Stimulated activated CD8-positive, alpha-beta memory T cell treated with anti-CD3 and anti-CD28 coated beads, Interleukin-7, amount 100 ng/mL, for 1 hour (primary cell): ENCODE data around the gene ACBD3.

Source experiments
- DNase-seq, 2 donors: peaks; one replicate each; pipeline ENCODE4 v3.0.0-alpha.2; 2020; ENCODE audit warnings: low read depth in 2 of 2

The ACBD3 gene

DNA sequence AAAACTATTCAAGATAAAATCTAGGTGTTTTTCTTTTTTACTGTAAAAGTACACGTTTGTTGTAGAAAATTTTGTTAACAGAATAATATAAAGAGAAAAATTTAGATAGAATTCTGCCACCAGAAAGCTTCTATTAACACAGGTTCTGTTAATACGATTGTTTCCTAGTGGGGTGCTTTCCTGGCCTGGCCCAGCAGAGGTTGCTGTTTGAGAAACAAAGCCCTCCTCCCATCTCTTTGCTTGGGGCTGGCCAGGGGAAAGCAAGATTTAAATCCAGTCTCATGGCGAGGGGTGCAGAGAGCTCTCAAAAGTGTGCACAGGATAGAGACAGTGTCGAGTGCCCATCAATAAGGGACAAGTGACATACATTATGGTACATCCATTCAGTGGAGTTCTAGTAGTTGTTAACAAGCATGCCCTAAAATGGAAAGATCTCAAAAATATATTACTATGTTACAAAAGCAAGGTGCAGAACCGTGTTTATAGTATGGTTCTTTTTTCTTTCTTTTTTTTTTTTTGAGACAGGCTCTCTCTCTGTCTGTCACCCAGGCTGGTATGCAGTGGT, 14.6 kb upstream of the ACBD3 start:
- no peak for DNase-seq

DNA sequence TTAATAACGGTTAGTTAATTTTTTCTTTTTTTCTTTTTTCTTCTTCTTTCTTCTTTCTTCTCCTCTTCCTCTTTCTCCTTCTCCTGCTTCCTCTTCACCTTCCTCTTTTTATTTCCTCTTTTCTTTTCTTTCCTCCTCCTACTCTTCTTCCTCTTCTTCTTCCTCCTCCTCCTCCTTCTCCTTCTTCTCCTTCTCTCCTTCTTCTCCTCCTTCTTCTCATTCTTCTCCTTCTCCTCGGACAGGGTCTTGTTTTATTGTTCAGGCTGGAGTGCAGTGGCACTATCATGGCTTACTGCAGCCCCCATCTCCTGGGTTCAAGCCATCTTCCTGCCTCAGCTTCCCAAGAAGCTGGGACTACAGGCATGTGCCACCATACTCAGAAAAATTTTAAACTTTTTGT, 13.4 kb upstream of the ACBD3 start:
- no peak for DNase-seq

DNA sequence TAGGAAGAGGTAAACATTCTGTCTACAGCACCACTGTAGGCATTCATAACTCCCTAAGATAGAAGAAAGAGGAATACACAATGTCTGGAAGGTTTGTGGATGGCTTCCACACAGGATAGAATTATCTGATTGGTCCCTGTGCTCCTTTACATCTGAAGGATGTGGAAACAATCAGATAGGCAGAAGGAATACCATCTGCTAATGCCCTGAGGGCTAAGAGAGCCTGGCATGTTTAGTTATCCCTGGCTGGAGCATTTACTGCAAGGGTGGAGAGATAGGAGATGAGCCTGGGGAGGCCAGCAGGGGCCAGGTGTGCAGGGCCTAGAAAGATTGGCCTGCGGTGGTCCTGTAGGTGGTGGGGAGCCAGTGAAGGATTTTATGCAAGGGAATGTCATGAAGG, 8.6 kb upstream of the ACBD3 start:
- DNase-seq = no peak

DNA sequence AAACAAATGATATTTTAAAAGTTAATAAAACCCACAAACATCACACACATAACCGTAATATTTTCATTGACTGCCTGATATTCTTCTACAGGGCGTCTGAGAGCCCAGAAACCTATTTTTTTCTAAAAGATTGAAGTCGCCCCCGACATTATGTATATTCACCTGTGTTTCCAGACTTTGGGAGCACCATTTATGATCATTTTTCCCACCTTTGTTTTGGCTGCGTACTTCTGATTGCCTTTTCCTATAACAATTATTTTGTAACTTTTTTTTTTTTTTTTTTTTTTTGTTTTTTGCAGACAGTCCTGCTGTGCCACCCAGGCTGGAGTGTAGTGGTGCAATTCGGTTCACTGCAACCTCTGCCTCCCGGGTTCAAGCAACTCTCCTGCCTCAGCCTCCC, 839 bp upstream of the ACBD3 start:
- no peak for DNase-seq

DNA sequence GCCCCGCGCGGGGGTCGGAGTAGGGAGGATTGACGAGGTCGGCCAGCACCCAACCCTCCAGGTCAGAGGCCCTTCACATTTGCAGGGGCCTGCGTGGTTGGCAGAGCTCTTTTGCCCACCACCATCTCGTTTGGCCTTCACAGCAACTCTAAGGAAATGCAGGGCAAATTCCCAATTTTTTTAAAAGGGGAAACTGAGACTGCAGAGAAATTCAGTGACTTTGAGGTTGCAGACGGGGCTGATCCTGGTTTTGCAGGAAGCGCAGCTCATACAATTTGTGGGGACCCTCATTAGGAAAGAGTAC, 430 bp upstream of the ACBD3 start:
- DNase-seq = no peak

DNA sequence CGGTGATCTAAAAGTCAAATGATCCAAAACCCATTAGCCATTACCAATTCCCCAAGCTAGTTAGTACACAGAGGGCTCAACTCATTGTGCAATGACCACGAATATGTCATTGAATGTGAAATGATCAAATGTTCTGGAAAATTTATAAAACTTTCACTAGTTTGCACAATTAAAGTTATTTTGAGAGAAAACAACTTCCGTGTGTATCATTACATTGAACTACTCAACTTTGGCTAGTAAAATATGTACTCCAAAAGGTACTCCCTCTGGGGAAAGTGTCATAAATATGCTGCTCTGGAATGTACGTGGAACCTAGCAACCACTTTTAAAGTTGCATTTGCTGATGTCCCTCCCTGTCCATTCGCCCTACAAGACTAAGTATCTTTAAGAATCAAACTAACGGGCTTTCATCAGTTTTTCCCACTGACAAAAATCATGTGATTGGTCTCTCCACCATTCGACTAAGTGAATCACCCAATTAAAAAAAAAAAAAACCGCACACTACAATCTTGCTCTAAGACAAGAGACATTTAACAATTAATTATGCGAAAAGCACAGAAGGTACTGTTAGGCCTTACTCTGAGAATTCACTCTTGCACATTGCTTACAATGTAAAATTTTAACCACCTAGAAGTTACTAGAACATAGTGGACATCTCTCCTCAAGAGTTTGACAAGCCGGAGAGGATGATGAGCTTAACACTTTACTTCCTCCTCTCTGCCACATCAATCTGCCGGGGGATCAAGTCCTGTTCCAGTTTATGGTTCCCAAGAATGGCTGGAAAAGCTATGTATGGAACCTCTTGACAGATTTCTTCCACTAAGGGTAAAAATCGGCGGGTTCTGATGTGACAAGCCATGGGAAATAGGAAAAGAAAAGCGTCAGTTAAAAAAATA, 1.2 kb downstream of the ACBD3 start:
- DNase-seq = no peak

DNA sequence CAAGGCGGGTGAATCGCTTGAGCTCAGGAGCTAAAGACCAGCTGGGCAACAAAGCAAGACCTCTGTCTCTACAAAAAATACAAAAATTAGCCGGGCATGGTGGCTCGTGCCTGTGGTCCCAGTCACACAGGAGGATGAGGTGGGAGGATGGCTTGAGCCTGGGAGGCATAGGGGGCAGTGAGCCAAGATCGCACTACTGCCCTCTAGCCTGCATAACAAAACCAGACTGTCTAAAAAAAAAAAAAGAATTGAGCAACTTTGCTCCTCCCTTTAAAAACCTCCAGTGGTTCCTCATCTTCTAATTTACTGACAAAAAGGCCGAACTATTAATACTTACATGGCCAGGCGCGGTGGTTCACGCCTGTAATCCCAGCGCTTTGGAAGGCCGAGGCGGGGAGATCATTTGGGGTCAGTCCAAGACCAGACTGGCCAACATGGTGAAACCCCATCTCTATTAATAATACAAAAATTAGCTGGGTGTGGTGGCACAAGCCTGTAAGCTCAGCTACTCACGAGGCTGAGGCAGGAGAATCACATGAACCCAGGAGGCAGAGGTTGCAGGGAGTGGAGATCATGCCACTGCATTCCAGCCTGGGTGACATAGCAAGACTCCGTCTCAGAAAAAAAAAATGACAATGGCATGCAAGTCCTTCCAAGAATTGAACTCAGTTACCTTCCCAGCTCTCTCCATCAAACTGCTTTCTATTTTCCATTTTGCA, 4.4 kb downstream of the ACBD3 start:
- no peak for DNase-seq

DNA sequence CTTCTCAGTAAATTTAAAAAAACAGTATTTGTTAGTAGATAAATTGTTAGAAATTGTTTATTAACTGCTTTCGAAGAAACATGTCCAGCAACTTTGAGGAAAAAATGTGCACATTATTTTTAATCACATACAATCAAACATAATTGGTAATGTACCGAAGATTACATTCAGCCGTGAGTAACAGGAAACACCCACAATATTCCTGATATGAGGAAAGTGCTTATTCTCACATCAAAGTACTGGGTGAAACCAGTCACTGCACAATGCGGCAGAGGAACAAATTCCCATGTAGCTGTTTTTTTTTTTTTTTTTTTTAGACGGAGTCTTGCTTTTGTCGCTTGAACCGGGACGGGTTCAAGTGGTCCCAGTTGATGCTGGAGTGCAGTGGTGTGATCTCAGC, 9.7 kb downstream of the ACBD3 start:
- DNase-seq = no peak

DNA sequence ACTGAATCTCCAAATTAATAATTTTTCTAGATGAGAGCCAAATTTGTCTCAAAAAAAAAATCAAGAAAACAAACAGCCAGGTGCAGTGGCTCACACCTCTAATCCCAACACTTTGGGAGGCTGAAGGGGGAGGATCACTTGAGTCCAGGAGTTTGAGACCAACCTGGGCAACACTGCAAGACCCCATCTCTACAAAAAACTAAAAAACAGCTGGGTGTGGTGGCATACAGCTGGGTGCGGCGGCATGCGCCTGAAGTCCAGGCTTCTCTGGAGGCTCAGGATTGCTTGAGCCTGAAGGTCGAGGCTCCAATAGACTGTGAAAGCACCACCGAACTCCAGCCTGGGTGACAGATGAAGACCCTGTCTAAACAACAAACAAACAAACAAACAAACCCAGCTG, 14.0 kb downstream of the ACBD3 start:
- no peak for DNase-seq

DNA sequence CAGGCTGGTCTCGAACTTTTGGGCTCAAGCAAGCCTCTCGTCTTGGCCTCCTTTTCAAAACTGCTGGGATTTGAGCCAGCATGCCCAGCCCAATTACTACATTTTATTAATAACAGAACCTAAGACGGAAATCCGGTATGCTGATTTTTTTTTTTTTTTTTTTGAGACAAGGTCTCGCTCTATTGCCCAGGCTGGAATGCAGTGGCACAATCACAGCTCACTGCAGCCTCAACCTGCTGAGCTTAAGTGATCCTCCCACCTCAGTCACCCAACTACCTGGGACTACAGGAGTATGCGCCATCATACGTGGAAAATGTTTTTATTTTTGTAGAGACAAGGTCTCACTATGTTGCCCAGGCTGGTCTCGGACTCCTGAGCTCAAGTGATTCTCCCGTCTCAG, 20.2 kb downstream of the ACBD3 start:
- DNase-seq = no peak

DNA sequence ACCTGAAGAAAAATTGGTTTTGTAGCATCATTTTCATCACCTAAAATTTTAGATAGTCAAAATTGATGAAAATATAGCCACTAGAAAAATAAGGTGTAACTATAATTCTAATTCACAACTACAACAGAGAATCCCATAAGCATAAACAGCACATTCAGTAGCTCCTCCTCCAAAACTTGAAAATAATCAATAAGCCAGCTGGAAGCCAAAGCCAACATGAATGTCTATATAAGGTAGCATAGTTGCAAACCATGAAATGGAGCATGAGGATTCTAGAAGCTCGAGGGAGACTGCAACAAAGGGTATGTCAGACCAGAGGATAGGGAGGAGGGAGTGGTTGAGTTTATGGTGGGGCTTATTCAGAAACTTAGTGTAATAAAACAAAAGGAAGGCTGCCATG, 22.4 kb downstream of the ACBD3 start:
- no peak for DNase-seq

DNA sequence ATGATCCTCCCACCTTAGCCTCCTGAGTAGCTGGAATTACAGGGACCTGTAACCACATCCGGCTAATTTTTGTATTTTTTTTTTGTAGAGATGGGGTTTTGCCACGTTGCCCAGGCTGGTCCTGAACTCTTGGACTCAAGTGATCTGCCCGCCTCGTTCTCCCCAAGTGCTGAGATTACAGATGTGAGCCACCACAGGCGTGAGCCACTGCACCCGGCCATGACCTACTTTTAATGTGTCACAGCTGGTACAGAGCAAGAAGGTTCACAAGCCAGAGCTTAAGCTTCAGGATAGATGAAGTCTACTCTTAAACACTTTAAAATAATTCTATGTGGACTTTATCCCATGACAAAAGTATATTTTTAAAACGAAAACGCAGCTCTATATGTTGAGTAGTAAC, 23.6 kb downstream of the ACBD3 start:
- no peak for DNase-seq

DNA sequence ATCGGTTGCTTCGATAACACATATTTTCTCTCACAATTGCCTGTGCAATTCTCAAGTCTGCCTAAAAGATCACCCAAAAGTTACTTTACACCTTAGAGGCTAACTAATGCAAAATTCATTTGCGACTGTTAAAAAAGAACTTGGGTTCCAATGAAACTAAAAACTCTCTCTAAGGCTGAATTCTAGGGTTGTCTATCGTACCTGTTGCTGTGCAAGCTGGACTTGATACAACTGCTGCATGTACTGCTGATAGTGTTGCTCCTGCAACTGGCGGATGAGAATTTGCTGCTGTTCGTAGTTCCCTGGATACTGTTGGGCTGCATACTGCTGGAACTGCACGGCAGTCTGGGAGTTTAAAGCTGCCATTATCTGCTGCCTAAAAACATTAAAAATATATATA, 27.6 kb downstream of the ACBD3 start:
- DNase-seq = no peak

DNA sequence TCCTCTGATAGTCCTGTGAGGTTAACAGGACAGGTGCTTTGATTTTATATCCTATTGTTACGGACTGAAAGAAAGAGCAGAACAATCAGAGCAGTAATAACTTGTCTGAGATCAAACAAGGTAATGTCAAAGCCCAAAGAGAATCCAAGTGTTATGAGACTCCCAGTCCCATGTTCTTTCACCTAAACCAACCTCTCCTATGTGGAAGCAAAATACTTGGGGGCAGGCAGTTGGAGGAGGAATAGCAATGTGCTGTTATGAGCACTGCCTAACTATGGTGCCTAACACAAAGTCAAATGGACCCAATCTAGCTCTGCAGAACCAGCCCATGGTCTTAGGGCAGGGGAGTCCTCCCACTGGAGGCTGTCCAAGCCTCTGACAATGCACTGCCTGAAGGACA, 28.1 kb downstream of the ACBD3 start:
- DNase-seq = no peak

DNA sequence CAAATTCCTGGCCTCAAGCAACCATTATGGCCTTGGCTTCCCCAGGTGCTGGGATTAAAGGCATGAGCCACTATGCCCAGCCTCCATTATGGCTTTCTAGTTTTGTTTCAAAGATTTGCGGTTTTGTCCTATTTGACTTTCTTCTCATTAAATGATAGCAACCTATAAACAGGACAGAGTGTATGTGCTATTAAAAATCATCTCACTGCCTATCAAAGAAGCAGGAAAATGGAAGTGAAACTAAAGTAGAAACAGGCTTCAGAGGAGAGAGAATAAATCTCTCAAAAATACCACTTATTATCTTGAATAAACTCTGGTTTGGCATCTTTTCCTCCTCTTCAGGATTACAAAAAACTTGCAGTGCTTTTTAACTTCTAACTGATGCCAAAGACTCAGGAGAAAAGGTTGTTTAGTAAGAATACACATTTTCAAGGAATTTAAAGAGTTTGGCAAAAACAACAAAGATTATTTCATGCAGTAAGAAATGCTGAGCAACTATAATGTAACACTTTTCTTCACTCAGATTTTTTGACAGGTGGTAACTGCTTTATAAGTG, 28.7 kb downstream of the ACBD3 start:
- DNase-seq = no peak

DNA sequence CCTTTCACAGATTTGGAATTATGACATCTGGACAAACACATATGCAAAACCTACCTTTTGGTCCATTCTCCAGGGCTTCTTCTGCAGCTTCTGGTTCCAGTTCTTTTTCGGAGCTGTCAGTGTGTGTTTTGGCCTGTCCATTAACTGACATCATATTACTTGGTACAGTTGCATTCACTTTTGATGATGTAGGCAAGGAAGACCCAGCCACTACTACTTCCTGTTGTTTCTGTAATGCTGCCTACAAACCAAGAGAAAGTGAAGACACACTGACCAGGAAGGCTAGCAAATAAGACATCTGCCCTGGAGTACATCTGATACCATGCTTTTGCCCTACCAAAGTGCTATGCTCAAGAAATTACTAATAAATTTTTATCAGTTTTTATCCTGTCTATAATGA, 31.9 kb downstream of the ACBD3 start:
- DNase-seq = no peak

DNA sequence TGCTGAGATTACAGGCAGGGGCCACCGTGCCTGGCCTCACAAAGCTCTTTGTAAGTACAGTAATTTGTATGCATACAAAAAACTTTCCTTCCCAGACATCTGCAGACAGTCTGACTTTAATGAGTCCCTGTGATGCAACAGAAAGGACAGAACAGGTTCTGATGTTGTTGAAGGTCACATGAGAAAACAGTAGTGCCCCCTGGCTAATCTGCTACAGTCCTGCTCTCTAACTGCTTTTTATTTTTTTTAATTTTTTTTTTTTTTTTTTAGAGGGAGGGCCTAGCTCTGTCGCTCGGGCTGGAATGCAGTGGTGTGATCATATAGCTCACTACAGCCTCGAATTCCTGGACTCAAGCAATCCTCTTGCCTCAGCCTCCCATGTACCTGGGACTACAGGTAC, 36.7 kb downstream of the ACBD3 start:
- DNase-seq = no peak

DNA sequence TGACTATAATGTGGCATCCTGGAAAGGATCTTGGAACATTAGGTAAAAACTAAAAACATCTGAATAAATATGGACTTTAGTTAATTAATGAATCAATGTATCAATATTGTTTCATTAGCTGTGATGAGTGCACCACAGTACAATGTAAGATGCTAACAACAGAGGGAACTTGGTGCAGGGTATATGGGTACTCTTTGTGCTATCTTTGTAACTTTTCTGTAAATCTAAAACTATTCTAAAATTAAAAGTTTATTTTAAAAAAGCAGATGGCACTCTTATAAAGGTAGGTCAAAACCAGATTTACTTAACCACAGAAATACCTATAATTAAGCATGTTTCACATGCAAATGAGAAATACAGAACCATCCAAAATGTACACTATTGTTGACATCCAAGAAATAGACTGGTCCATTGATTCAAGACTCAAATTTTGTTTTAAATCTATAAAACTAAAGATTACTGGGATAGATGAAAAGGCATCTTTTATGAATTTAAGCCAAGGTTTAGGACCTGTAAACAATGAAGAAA, 38.4 kb downstream of the ACBD3 start:
- DNase-seq = no peak

DNA sequence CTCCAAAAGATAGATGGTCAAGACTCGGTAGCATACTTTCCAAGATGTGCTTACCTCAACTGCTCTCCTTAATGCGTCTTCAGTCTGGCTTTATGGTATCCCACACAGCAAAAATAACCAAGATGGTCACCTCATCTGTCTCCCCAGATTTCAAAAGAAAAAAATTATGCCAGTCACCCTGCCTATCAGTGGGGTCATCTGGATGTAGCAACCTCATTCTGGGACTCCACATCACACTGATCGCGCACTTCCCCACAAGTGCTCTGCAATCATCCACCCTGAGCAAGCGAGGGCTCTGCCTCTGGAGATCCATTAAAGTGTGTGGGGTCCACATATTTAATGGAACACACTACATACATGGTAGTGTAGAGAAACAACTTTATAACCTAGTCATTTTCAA, 42.5 kb downstream of the ACBD3 start:
- DNase-seq = no peak

DNA sequence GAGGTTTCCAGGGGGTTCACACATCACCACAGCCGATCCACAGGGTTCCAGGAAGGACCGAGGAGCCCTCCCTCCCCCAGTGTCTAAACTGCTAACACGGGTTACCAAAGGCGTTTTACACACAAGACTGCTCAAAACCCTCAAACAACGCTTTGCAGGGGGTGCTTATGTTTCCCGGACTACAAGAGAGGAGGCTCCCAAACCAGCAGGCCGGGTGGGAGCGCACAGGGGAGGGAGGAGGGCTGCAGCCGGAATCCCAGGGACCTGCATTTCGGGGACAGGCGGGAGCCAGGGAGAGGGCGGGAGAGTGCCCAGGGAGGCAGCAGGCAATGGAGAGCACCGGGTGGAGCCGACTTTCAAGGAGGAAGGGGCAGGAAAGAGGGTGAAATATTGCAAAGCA, 50.8 kb downstream of the ACBD3 start:
- no peak for DNase-seq

DNA sequence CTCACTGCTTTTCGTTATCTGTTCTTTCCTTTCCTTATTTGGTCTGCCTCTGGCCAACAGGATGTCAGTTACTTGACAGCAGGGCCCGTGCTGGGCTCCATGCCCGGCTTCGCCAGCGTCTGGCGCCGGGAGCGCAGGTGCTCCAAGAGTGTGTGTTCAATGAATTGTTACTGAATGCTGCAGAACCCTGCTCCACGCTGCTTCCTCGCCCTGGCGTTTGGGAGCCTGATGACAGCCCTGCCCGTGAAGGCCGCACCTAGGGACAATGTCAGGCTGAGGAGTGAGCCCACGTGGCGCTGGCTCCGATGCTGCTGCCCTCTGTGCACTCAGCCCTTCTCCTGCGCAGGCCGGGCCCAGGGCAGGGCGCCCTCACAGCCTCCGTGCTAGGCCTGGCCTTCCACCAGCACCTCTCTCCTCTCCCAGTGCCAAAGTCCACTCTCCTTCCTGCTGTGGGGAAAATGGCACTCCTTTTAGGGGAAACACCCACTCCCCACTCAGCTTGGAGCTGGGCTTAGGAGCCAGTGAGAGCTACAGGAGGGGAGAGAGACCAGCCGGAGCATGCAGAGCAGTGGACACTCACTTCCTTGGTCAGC, 51.4 kb downstream of the ACBD3 start:
- DNase-seq = no peak
